GM13976 (cell line): ENCODE data around the gene SPOCD1.

Experiments used
- DNase-seq: peaks from one replicate; pipeline ENCODE4 v3.0.0; 2012; ENCODE audit warnings: low spot score
- in situ Hi-C: fragments of 300-500 bp; cut with MboI; formaldehyde crosslinking; loops from one replicate; pipeline ENCODE4 v1.12.0; 2022; ENCODE audit warnings: low sequenced_read_pairs, mixed read lengths, inconsistent platforms; ENCODE audit not compliant: unreplicated experiment
- TF ChIP-seq, protein P1 (sequence below): IDR thresholded peaks from 2 replicates; pipeline ENCODE4 v1.5.1; 2012; ENCODE audit warnings: borderline replicate concordance, mild to moderate bottlenecking; ENCODE audit not compliant: insufficient read depth; ENCODE audit errors: extremely low read depth, missing control alignments, control extremely low read depth

Gene SPOCD1

GRCh38 chr1:31812158-31812829, 3.5 kb downstream of the SPOCD1 start:
- in situ Hi-C loops, result no loop called here
- DNase-seq, result no peak
- TF ChIP-seq, protein P1, sequence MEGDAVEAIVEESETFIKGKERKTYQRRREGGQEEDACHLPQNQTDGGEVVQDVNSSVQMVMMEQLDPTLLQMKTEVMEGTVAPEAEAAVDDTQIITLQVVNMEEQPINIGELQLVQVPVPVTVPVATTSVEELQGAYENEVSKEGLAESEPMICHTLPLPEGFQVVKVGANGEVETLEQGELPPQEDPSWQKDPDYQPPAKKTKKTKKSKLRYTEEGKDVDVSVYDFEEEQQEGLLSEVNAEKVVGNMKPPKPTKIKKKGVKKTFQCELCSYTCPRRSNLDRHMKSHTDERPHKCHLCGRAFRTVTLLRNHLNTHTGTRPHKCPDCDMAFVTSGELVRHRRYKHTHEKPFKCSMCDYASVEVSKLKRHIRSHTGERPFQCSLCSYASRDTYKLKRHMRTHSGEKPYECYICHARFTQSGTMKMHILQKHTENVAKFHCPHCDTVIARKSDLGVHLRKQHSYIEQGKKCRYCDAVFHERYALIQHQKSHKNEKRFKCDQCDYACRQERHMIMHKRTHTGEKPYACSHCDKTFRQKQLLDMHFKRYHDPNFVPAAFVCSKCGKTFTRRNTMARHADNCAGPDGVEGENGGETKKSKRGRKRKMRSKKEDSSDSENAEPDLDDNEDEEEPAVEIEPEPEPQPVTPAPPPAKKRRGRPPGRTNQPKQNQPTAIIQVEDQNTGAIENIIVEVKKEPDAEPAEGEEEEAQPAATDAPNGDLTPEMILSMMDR, result no peak

DNA sequence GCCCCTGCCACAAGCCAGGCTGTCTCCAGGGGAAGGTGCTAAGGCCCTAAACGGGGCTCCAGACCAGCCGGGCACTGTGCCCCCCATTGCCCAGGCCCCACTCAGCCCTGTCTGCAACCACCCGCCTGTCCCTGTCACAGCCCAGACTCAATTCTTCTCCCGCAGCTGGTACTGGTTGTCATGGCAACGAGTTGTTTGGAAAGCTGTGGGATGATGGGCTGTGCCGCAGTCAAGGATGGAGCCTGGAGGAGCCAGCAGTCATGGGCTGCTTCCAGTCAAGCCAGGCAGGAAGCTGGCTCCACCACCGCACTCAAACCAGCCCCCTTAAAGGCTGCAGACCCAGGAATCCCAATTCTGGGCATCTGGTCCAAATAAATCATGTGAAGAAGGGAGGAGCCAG, 4.2 kb downstream of the SPOCD1 start:
- in situ Hi-C loops, result no loop called here
- DNase-seq, result no peak

GRCh38 chr1:31809698-31810097, 6.1 kb downstream of the SPOCD1 start:
- TF ChIP-seq, protein P1, result no peak
- in situ Hi-C loops, result no loop called here

More for the DNA sequence above, 4.2 kb downstream of the SPOCD1 start:
- TF ChIP-seq, protein P1, result no peak

GRCh38 chr1:31807273-31808048, 8.4 kb downstream of the SPOCD1 start:
- in situ Hi-C loops, result no loop called here
- TF ChIP-seq, protein P1, result no peak

More at GRCh38 chr1:31809698-31810097, 6.1 kb downstream of the SPOCD1 start:
- no peak for DNase-seq

DNA sequence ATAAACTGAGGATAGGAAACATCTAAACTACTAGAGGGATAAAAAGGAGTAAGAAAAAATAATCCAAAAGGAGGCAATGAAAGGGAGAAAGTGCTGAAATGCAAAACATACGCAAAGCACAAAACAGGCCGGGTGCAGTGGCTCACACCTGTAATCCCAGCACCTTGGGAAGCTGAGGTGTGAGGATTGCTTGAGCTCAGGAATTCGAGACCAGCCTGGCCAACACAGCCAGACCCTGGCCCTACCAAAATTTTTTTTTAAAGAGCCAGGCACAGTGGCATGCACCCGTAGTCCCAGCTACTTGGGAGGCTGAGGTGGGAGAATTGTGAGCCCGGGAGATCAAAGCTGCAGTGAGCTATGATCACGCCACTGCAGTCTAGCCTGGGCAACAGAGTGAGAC, 10.5 kb downstream of the SPOCD1 start:
- no peak for DNase-seq
- TF ChIP-seq, protein P1, result no peak
- in situ Hi-C loops, result no loop called here

More at GRCh38 chr1:31807273-31808048, 8.4 kb downstream of the SPOCD1 start:
- DNase-seq, result no peak

- no peak for DNase-seq
- in situ Hi-C loops, result no loop called here
- TF ChIP-seq, protein P1, result no peak
These were observed 11.7 kb downstream of the SPOCD1 start for GRCh38 chr1:31804098-31804497.
